Thyroid gland (tissue), 4 donors: ENCODE measurements around the gene ADCK1.

Experiments used
- CTCF ChIP-seq, 6 experiments: fragments of 200-600 bp in 3 of 6; fragments of 450-650 bp in 3 of 6; sonication (generic) in 3 of 6; IDR thresholded peaks; one replicate each; pipeline ENCODE4 v1.5.1; 2016 to 2019; ENCODE audit warnings: antibody characterized with exemption in 6 of 6, mild to moderate bottlenecking in 2 of 6, inconsistent platforms in 1 of 6, moderate library complexity in 1 of 6
- POLR2A ChIP-seq, 2 donors: fragments of 450-650 bp; IDR thresholded peaks; one replicate each; pipeline ENCODE4 v1.6.1; 2017; ENCODE audit warnings: antibody characterized with exemption in 2 of 2, mild to moderate bottlenecking in 2 of 2, moderate library complexity in 1 of 2

- TF ChIP-seq CTCF (IDR thresholded peaks at IDR 0.05), result no peak
- no peak for TF ChIP-seq POLR2A (IDR thresholded peaks at IDR 0.05)
These were observed 32.4 kb downstream of the ADCK1 start for GRCh38 chr14:77832297-77832696.
